Activated CD4-positive, alpha-beta T cell treated with anti-CD3 and anti-CD28 coated beads, Interleukin-2, Interleukin-6, amounts not matched to agents 100 ng/mL and 50 ng/mL, durations not matched to agents 16 hours and 8 hours (primary cell): ENCODE results near the gene UNC80.

ENCODE experiments used
- DNase-seq: peaks from one replicate; pipeline ENCODE4 v3.0.0-alpha.2; 2020

Gene UNC80

DNA sequence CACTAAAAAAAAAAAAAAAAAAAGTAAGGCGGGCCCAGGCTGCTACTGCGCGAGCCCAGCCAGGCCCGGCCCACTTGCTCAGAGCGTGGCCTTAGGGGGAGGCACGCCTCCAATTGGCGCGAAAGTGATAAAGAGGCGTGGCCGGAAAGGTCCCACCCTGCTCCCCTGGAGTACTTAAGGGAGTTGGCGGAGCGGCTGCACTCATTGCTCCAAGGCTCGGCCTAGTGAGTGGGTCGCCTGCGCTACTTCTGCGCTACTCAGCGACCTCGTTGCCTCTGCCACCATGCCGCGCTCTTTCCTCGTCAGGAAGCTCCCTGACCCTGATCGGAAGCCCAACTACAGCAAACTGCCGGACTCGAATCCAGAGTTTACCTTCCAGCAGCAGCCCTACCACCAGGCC, 36.9 kb downstream of the UNC80 start:
- no peak for DNase-seq

DNA sequence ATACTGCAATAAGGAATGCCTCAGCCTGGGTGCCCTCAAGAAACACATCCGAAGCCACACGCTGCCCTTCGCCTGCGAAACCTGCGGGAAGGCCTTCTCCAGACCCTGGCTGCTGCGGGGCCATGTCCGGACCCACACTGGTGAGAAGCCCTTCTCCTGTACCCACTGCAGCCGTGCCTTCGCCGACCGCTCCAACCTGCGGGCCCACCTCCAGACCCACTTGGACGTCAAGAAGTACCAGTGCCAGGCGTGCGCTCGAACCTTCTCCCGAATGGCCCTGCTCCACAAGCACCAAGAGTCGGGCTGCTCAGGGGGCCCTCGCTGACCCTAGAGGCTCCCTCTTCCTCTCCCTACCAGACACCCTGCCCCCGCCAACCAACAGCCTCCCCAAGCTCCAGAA, 37.6 kb downstream of the UNC80 start:
- DNase-seq: no peak

DNA sequence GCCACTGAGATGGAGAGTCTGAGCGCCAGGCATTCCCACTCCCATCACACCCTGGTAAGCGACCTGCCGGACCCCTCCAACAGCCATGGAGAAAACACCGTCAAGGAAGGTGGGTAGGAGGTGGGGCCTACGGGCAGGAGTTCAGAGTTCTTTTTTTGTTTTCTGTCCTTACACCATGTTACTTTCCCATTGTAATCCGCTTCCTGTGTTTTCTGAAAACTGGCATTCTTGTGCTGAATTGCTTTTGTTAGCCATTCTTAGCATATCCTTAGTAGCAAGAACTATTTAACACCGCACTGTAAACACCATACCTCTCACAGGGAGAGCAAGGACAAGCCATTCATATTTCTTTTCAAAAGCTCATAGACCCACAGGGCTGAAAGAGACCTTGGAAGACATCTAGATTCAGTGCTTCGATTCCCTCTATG, 46.2 kb downstream of the UNC80 start:
- DNase-seq: no peak

DNA sequence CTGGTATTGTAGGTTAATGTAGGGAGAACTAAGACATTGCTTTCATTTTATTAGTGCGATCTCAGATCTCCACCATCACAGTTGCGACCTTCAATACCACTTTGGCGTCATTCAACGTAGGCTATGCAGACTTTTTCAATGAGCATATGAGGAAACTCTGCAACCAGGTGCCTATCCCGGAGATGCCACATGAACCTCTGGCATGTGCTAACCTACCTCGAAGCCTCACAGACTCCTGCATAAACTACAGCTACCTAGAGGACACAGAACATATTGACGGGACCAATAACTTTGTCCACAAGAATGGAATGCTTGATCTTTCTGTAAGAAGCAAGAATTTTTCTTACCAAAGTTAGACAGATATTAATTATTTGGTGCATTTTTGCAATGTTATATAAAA, 47.3 kb downstream of the UNC80 start:
- no peak for DNase-seq

DNA sequence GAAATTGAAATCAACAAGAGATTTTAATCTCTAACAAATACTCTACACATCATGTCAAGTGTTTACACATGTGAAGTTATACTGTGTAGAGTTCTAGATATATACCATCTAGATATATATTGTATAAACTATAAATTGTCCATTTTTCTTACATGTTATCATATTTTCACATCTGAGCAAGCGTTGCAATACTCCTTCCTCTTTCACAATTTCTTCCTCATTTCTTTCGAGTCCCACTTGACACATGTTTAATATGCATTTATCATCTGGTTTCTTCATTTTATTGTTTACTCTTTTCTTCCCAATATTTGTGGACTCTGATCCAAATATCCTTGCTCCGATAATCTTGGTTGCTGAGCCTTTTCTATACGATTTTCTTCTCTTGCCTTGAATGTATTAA, 50.2 kb downstream of the UNC80 start:
- no peak for DNase-seq

DNA sequence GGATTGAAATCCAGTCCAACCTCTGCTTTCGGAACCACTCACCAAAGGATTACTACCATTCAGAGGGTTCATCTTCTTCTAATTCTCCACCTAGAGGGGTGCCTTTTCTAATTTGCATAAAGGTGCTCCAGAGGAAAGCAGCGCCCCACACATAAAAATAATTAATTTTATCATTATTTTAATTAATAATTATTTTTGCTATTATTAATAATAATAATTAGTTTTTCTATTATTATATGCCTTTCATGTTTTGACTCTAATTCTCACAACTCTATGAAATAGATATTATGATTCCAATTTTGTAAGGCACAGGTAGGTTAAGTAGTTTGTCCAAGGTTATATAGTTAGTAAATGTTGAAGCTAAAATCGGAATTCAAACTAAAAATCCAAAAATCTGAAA, 51.9 kb downstream of the UNC80 start:
- DNase-seq: no peak

DNA sequence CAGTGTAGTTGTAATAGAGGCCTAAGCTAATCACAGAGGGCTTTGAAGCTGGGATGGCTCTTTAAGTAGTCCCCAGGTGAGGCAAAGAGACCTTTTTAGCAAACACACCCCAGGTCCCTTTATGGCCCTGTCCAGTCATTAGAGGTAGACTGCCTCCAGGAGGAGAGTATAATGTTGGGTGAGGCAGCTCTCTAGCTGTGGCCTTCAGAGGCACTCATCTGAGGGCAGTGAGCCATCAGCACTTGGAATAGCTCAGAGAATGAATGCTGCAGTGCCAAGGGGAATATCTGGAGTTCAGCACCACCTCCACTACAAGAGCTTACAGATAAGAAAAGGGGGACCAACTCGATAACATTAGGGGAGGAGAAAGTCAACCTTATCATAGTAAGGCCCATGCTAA, 52.8 kb downstream of the UNC80 start:
- DNase-seq: no peak

DNA sequence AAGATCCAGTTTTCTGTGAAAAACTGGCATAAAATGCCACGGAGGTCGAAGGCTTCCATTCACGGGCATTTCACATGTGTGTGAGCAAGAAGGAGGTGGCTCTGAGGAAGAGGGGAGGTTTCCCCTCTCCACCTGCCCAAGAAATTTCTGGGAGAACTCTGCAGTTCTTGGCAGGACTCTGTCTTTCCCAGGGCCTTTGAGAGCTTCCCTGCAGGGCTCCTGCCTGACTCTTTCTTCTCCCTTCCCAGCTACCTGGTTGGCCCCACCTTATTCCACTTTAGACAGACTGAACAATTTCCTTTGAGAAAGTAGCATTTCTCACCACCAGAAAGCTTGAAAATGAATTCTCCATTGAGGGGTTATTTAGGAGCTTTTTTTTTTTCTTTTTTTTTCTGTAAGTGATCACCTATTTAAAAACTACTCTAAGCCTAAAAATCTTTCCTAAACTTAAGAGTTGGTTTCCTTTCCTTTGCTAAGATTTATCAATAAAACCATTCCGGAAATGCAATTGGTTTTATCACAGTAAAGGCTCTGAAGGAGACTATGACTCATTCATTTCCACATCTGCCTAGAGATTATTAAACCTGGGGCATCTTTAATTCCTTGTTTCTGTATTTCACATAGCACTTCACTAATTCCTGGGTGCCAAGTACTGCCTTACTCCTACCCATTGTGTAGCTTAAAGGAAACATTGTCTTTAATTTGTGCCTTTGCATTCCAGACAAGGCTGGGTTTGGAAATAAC, 59.3 kb downstream of the UNC80 start:
- no peak for DNase-seq

DNA sequence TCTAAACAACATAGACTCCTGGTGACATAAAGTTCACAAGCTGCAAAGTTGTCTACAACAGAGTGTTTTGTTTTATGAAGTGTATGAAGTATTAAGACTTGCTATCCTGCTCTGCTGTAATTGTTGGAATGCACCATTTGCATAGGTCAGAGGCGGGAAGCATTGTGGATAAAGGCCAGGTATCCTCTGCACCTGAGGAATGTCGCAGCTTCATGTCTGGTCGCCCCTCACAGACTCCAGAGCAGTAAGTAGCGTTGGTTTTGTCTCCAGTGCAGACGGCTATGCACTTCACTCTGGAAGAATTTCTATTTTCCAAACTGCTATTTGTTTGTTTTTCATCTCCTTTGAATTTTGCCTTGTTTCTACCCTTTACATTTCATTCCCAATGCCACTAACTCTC, 63.1 kb downstream of the UNC80 start:
- no peak for DNase-seq

DNA sequence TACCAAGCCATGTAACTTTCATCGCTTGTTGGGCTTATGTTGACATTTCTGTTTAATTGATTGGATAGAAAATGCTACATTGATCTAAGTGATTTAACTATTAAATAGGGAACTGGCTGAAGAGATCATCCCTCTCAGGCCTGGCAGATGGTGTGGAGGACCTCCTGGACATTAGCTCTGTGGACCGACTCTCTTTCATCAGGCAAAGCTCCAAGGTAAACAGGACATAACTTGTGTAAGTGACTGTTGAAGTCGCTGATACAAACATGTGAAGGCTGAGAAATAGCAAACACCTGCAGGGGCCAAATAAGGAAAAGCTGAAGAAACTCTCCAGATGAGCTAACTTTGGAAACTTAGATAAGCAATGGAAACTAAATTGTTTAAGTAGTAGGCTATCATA, 68.8 kb downstream of the UNC80 start:
- DNase-seq: no peak

DNA sequence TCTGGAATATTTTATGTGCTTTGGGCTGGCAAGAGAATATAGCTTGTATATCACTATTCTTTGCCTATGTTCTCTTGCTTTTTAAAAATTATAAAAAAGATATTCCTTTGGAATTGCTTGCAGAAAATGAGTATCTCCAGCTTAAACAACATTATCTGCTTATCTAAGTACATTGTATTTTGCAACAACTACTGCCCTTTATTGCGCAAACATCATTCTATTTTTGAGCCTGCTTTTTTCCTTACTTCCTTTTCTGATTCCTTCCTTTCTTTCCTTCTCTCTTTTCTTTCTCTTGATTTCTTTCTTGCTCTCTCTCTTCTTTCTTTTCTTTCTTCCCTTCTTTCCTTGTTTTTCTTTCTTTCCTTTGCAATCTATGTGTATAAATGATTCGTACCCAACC, 74.0 kb downstream of the UNC80 start:
- no peak for DNase-seq

DNA sequence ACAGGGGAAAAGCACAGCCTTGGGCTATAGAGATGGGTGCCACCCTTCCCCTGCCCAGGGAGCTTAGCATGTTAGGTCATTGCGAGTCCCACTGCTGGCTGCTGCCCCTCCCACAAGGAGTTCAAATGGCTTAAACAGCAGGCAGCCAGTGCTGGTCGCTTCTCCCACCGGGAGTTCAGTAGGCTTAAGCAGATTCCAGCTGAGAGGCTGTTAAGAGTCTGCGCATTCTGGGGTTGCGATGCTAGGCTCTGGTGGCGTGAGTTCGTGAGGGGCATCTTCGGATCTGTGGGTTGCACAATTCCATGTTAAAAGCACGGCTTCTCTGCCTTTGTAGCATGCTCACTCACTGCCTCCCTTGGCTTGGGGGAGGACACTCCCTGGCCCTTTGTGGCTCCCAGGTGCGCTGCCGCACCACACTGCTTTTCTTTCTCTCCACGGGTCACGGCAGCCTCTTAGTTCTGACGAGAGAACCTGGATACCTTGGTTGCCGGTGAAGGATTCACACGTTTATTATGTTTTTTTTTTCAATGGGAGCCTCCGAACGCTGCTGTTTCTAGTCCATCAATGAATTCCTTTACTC, 93.2 kb downstream of the UNC80 start:
- DNase-seq: no peak

DNA sequence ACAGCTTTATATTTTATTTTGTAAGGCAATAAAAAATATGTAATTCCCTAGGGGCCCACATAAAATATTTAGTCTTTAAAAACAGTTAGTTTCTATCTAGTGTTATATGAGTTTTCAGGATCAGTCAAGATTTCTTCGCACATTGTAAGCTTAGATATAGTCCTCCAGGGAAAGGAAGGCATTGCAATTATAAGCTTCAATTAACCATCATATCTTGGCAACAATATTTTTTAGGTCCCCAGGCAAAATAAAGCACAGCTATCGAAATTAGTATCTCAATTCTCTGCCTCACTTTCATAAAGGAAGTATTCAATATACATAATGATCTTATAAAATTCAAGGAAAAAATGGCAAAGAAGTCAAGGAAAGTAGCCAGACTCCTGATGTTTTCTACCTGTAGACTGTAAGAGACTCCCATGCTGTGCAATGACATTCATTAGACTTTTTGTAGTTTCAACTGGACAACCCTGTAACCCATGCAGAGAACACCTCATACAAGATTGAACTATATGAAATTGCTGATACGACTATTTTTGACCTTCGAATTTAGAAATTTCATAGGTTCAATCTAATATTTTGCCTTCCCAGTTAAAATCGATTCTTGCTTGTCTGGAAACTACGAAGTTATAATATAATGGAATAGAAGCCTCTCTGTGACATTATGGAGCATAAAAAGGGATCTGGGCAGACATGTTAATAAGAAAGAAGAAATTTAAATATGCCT, 96.8 kb downstream of the UNC80 start:
- no peak for DNase-seq

DNA sequence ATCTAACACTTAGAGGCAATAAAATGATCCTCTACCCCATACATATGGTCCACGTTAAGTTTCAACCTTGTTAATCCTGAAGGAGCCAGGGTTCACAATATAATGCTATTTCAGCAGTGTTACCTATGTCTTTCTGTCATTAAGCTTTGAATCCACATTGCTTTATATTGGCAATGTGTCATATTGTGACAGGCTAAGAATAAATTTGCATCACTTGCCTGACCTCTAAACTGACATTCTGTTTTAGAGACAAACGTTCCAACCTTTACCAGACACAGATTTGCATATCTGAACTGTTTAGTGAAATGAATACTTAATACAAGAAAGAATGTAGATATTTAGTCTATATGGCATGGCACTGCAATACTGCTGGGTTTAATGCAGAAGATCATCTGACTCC, 98.4 kb downstream of the UNC80 start:
- DNase-seq: no peak

DNA sequence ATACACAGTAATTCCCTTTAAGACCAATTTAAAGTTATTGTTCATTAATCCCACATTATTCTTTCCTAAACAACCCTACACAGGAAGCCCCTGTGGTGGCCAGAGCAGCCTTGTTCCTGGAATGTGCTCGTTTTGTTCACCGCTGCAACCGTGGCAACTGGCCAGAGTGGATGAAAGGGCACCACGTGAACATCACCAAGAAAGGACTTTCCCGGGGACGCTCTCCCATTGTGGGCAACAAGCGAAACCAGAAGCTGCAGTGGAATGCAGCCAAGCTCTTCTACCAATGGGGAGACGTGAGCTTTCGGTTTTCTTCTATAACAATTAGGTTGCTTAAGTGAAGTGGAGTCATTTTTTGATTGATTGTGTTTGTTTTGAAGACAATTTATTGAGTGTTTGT, 101.0 kb downstream of the UNC80 start:
- no peak for DNase-seq

DNA sequence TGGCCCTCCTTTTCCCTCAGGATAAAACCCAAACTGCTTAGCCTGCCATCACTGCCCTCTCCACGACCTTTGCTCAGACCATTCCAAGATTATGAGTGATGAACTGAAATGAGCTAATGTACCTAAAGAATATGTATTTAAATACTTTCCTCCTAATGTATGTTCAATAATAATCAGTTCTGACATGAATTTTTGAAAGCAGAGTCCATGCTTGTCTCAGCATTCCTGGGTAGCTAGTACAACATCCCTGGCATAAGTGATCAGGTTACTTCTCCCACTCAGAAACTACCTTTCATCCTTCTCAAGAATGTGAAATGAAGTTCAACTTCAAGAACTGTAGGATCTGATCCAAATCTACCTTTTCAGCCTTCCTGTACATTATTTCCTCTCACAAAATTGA, 103.6 kb downstream of the UNC80 start:
- DNase-seq: no peak

DNA sequence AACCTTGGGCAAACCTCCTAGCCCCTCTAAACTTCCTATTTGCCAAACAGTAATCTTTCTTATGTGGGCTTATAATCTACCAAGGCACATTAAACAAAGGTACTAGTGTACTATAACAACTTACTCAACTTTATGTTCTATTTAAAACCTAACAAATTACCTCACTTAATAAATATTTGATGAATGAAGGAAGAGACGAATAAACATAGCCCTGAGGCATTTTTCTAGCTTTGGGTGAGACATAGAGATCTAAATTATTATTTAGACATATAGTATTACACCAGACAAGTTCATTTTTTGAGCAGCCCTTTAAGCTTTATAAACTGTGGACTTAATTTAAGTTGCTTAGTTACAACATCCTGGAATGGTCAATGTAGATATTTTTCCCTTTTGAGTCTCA, 104.6 kb downstream of the UNC80 start:
- DNase-seq: no peak

DNA sequence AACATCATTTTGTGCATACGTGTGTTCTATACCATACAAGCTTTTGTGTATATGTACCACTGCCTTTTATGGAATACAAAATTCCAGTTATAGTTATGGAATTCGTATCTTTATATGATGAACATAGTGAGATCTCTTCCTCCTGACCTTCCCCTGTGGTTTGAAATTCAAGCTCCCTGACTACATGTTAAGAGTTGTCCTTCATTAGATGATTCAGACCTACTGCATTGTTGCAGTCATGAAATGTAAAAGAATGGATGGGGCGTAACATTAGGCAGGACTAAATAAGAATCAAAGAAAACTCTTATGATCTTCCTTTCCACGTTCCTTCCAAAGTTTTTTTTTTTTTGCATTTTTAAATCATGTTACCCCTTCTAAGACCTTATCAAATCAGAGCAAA, 107.1 kb downstream of the UNC80 start:
- no peak for DNase-seq

DNA sequence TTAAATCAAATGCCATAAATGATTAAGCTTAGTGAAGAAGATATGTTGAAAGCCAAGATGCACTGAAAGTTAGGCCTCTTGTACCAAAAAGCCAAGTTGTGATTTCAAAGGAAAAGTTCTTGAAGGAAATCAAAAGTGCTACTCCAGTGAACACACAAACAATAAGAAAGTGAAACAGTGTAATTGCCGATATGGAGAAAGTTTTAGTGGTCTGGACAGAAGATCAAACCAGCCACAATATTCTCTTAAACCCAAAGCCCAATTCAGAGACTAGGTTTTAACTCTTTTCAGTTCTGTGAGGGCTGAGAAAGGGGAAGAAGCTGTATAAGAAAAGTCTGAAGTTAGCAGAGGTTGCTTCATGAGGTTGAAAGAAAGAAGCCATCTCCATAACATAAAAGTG, 129.0 kb downstream of the UNC80 start:
- no peak for DNase-seq

DNA sequence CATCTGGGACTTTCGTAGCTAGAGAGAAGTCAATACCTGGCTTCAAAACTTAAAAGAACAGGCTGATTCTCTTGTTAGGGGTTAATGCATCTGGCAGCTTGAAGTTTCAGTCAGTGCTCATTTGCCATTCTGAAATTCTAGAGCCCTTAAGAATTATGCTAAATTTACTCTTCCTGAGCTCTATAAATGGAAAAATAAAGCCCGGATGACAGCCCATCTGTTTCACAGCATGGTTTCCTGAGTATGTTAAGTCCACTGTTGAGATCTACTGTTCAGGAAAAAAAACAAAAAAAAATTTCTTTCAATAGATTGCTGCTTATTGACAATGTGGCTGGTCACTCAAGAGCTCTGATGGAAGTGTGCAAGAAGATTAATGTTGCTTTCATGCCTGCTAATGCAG, 129.5 kb downstream of the UNC80 start:
- no peak for DNase-seq

DNA sequence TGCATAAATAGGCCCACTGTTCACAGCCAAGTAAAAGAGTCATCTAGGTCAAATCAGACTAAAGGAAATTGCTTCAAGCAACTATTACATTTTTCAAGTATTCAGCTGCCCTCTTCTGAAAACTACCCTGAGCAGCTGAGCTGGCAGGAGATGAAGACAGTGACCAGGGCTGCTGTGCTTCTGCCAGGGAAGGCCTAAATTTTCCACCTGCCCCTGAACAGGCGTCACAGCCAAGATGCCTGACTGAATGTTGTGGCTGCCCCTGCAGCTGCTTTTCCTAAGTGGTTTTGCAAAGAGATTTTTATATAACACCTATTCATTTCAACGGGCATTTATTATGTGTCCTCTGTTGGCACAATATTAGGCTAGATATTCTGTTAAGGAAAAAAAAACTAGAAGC, 134.1 kb downstream of the UNC80 start:
- DNase-seq: no peak

DNA sequence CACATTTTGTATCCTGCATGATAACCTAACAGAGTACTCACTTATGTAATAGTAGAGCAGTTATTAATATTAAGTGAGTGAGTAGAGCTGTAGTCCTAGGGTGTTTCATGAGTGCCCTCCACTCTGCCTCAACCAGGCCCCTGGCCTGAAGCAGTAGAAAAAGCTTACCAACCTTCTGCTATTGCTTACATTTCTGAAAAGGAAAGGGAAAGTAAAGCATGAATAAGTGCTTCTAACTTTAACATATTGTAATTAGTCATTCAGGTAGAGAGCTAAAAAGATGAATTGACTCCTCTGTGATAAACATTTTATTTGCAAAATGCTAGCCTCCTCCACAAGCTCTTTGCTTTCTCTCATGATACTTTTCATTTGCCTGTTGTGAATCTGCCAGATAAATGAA, 136.1 kb downstream of the UNC80 start:
- no peak for DNase-seq

DNA sequence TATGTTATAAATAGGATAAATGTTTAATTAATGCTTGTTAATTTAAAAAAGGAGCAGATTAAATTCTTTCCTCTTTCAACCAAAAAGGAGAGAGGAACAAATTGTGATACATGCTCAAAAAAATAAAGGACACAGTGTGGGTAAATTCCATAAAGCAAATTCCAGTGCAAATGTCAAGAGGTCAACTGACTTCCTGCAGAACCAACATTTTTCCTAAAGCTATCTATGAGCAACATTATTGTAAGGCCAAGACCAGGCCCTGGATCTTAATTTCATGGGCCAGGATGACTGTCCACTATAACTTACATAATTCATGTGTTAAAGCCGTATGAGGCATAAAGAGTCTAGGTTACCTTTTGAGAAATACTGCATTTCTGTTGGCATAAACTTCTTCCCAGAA, 136.9 kb downstream of the UNC80 start:
- DNase-seq: no peak

DNA sequence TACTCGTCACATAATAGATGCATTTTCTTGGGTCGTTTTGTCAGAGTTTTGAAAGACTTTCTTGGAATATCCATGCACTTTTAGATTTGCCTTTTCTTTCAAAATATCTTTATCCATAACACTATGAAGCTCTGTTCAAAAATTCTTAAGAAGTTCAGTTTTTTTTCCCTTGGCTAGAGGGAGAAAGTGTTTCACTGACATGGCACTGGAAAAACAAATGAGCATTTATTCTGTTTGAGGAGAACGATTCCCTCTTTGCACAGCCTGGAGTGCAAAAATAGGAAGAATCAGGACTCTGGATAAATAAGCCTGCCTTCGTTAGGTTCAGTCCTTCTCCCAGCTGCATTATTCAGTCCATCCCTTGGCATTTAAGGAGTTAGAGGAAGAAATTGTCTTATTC, 139.9 kb downstream of the UNC80 start:
- no peak for DNase-seq
